Camera-type eye (tissue), 1 donor: ENCODE measurements around the gene LTB. TPM values are rescaled to one million over a fixed set of nuclear protein-coding genes. Genes with fewer than 3 reads are reported as not detected.

Source experiments
- total RNA-seq: library from RNA; depleted of rRNA; stranded (reverse); fragments of >200 nt; gene quantifications from one replicate; pipeline ENCODE4 v1.2.3, GENCODE V29; 2014

The LTB gene
- total RNA-seq = 1.4 TPM

GRCh38 chr6:31582230-31582643 lies at the start of gene LTB:
Gene LTB, minus strand, starts transcription at chr6:31582424. Its CDS starts 7 bp downstream, at chr6:31582417.

GRCh38 chr6:31620586-31621319 lies 38.5 kb upstream of the LTB start, which contains the start of gene PRRC2A:
Gene PRRC2A, plus strand, starts transcription at chr6:31620715. Its CDS starts 2,075 bp downstream, at chr6:31622790.

GRCh38 chr6:31614684-31615578 lies 32.7 kb upstream of the LTB start, which contains the start of gene AIF1:
Gene AIF1, plus strand, starts transcription at chr6:31615234. Its CDS starts 96 bp downstream, at chr6:31615330.

GRCh38 chr6:31586008-31586407 lies 3.8 kb upstream of the LTB start, which contains the start of gene LST1:
Gene LST1, plus strand, starts transcription at chr6:31586277. Its CDS starts 1,023 bp downstream, at chr6:31587300.

GRCh38 chr6:31575335-31575901 lies 6.8 kb downstream of the LTB start, which contains the start of gene TNF:
Gene TNF, plus strand, starts transcription at chr6:31575565. Its CDS starts 177 bp downstream, at chr6:31575742.

GRCh38 chr6:31572041-31572911 lies 9.9 kb downstream of the LTB start, which contains the start of gene LTA:
Gene LTA, plus strand, starts transcription at chr6:31572289. Its CDS starts 454 bp downstream, at chr6:31572743.

GRCh38 chr6:31546958-31547726 lies 35.1 kb downstream of the LTB start, which contains the start of gene NFKBIL1:
Gene NFKBIL1, plus strand, starts transcription at chr6:31547608. Its CDS starts 87 bp downstream, at chr6:31547695.

GRCh38 chr6:31546339-31546957 lies 35.8 kb downstream of the LTB start, which contains the start of gene ATP6V1G2:
Gene ATP6V1G2, minus strand, starts transcription at chr6:31546608. Its CDS starts 49 bp downstream, at chr6:31546559.

GRCh38 chr6:31541658-31542521 lies 40.3 kb downstream of the LTB start, which contains the start of gene DDX39B:
Gene DDX39B, minus strand, starts transcription at chr6:31542003. Its CDS starts 1,471 bp downstream, at chr6:31540532.

Other genes with a start within 250 kb of the LTB start
- gene HLA-B, start 225.2 kb downstream of the LTB start, total RNA-seq = 169 TPM
- gene MICA, start 178.8 kb downstream of the LTB start, total RNA-seq = 9.9 TPM
- 2.8 TPM for gene MICB, start 84.3 kb downstream of the LTB start, total RNA-seq
- not detected for gene MCCD1, start 53.5 kb downstream of the LTB start, total RNA-seq
- 327 TPM for gene DDX39B, start 40.4 kb downstream of the LTB start, total RNA-seq
- 19.2 TPM for gene ATP6V1G2, start 35.8 kb downstream of the LTB start, total RNA-seq
- gene NFKBIL1, start 34.8 kb downstream of the LTB start, total RNA-seq = 21.8 TPM
- not detected for gene LTA, start 10.1 kb downstream of the LTB start, total RNA-seq
- not detected for gene TNF, start 6.9 kb downstream of the LTB start, total RNA-seq
- gene LST1, start 3.9 kb upstream of the LTB start, total RNA-seq = 11.2 TPM
- gene NCR3, start 10.6 kb upstream of the LTB start, total RNA-seq = not detected
- 10.5 TPM for gene AIF1, start 32.8 kb upstream of the LTB start, total RNA-seq
- gene PRRC2A, start 38.3 kb upstream of the LTB start, total RNA-seq = 88.1 TPM
- 226 TPM for gene BAG6, start 70.2 kb upstream of the LTB start, total RNA-seq
- 1.0 TPM for gene APOM, start 73.5 kb upstream of the LTB start, total RNA-seq
- gene C6orf47, start 78.4 kb upstream of the LTB start, total RNA-seq = 19.6 TPM
- gene GPANK1, start 82.6 kb upstream of the LTB start, total RNA-seq = 18.6 TPM
- 108 TPM for gene CSNK2B, start 83.7 kb upstream of the LTB start, total RNA-seq
- gene LY6G5B, start 87.6 kb upstream of the LTB start, total RNA-seq = 2.3 TPM
- gene LY6G5C, start 98.6 kb upstream of the LTB start, total RNA-seq = 1.9 TPM
- 53.2 TPM for gene ABHD16A, start 120.9 kb upstream of the LTB start, total RNA-seq
- gene LY6G6F, start 124.4 kb upstream of the LTB start, total RNA-seq = not detected
- not detected for gene LY6G6D, start 132.9 kb upstream of the LTB start, total RNA-seq
- not detected for gene LY6G6C, start 139.3 kb upstream of the LTB start, total RNA-seq
- gene MPIG6B, start 140.9 kb upstream of the LTB start, total RNA-seq = 0.55 TPM
- gene DDAH2, start 146.9 kb upstream of the LTB start, total RNA-seq = 108 TPM
- gene CLIC1, start 154.1 kb upstream of the LTB start, total RNA-seq = 89.1 TPM
- gene MSH5, start 157.6 kb upstream of the LTB start, total RNA-seq = 16.5 TPM
- 3.8 TPM for gene SAPCD1, start 180.2 kb upstream of the LTB start, total RNA-seq
- gene VWA7, start 194.9 kb upstream of the LTB start, total RNA-seq = 0.88 TPM
- gene VARS1, start 213.3 kb upstream of the LTB start, total RNA-seq = 43.6 TPM
- 21.4 TPM for gene LSM2, start 224.5 kb upstream of the LTB start, total RNA-seq
- 4.8 TPM for gene HSPA1L, start 232.9 kb upstream of the LTB start, total RNA-seq
- 744 TPM for gene HSPA1A, start 233.1 kb upstream of the LTB start, total RNA-seq
- gene HSPA1B, start 245.3 kb upstream of the LTB start, total RNA-seq = 869 TPM